Peyer's patch (tissue), 4 donors: ENCODE measurements around the gene KCNQ5. TPM values are rescaled to one million over a fixed set of nuclear protein-coding genes. Genes with fewer than 3 reads are reported as not detected.

ENCODE experiments used
- DNase-seq, 3 donors: peaks; one replicate each; pipeline ENCODE4 v3.0.0-alpha.2; 2017 to 2019
- H3K27ac ChIP-seq, 4 donors: fragments of 200-600 bp; sonication (generic); one replicate each; pipeline ENCODE4 v1.5.1; 2016 to 2019
- H3K27me3 ChIP-seq, 2 donors: fragments of 200-600 bp; sonication (generic); one replicate each; pipeline ENCODE4 v1.5.1; 2019
- H3K36me3 ChIP-seq, 3 donors: fragments of 200-600 bp; sonication (generic); one replicate each; pipeline ENCODE4 v1.5.1; 2016 to 2019
- H3K4me1 ChIP-seq, 4 donors: fragments of 200-600 bp; sonication (generic); one replicate each; pipeline ENCODE4 v1.5.1; 2016 to 2019
- H3K4me3 ChIP-seq, 4 donors: fragments of 200-600 bp; sonication (generic); 1 replicate in 3 of 4; 2 replicates in 1 of 4; pipeline ENCODE4 v1.5.1; 2016 to 2019; ENCODE audit warnings: mild to moderate bottlenecking in 1 of 4
- H3K9me3 ChIP-seq, 4 donors: fragments of 200-600 bp; sonication (generic); one replicate each; pipeline ENCODE4 v1.5.1; 2016 to 2019; ENCODE audit warnings: mild to moderate bottlenecking in 1 of 4
- CTCF ChIP-seq, 6 experiments: fragments of 450-650 bp in 4 of 6; fragments of 200-600 bp in 2 of 6; sonication (generic) in 1 of 6; IDR thresholded peaks; one replicate each; pipeline ENCODE4 v1.5.1; 2017 to 2019; ENCODE audit warnings: antibody characterized with exemption in 6 of 6, mild to moderate bottlenecking in 3 of 6, moderate library complexity in 1 of 6
- POLR2A ChIP-seq, 2 donors: fragments of 450-650 bp; IDR thresholded peaks; one replicate each; pipeline ENCODE4 v1.5.1; 2017; ENCODE audit warnings: antibody characterized with exemption in 2 of 2, mild to moderate bottlenecking in 2 of 2, moderate library complexity in 2 of 2
- total RNA-seq, 4 donors: library from RNA; depleted of rRNA; stranded (reverse); fragments of >200 nt; gene quantifications; one replicate each; pipeline ENCODE4 v1.1.0, GENCODE V29; 2016

KCNQ5 gene
- total RNA-seq, 4 donors from 2014 or later = 0.27 to 5.0 (median 0.38) TPM; not detected in 1

GRCh38 chr6:73123632-73124329 lies 501.9 kb downstream of the KCNQ5 start:
- no peaks in the 10 kb centered on the region for H3K4me1 ChIP-seq
- no peak overlapping the region for H3K4me3 ChIP-seq
- H3K36me3 ChIP-seq = no peaks in the 10 kb centered on the region
- no peak overlapping the region for H3K27ac ChIP-seq
- no peaks in the 10 kb centered on the region for H3K27me3 ChIP-seq
- TF ChIP-seq CTCF (IDR thresholded peaks at IDR 0.05) (no peak), POLR2A (IDR thresholded peaks at IDR 0.05) (no peak)
- H3K9me3 ChIP-seq = no peaks in the 10 kb centered on the region
- no peak for DNase-seq

GRCh38 chr6:73129653-73130443 lies 508.0 kb downstream of the KCNQ5 start:
- TF ChIP-seq POLR2A (IDR thresholded peaks at IDR 0.05) (no peak), CTCF (IDR thresholded peaks at IDR 0.05) (peak; percentile 61 to 87 (median 68))
- Histone ChIP-seq H3K27ac (no peak overlapping the region), H3K4me3 (no peak overlapping the region), H3K4me1 (no peaks in the 10 kb centered on the region), H3K27me3 (no peaks in the 10 kb centered on the region), H3K36me3 (no peaks in the 10 kb centered on the region), H3K9me3 (no peaks in the 10 kb centered on the region)
- peak; percentile 67 to 89 (median 78) for DNase-seq

GRCh38 chr6:73131706-73132105 lies 509.8 kb downstream of the KCNQ5 start:
- H3K27ac ChIP-seq = no peak overlapping the region
- no peaks in the 10 kb centered on the region for H3K27me3 ChIP-seq
- no peaks in the 10 kb centered on the region for H3K4me1 ChIP-seq
- H3K4me3 ChIP-seq = no peak overlapping the region
- no peaks in the 10 kb centered on the region for H3K9me3 ChIP-seq
- no peaks in the 10 kb centered on the region for H3K36me3 ChIP-seq
- no peak for DNase-seq
- TF ChIP-seq POLR2A (IDR thresholded peaks at IDR 0.05) = no peak
- no peak for TF ChIP-seq CTCF (IDR thresholded peaks at IDR 0.05)

GRCh38 chr6:73134588-73134987 lies 512.7 kb downstream of the KCNQ5 start:
- Histone ChIP-seq H3K36me3 (no peaks in the 10 kb centered on the region), H3K27ac (no peak overlapping the region), H3K4me1 (no peaks in the 10 kb centered on the region), H3K27me3 (no peaks in the 10 kb centered on the region), H3K9me3 (no peaks in the 10 kb centered on the region), H3K4me3 (no peak overlapping the region)
- no peak for TF ChIP-seq POLR2A (IDR thresholded peaks at IDR 0.05)
- peak in 2 of 3 donors; percentile 21 to 50 for DNase-seq

GRCh38 chr6:73139681-73140383 lies 518.0 kb downstream of the KCNQ5 start:
- DNase-seq = no peak
- H3K4me1 ChIP-seq = no peaks in the 10 kb centered on the region
- H3K27ac ChIP-seq = no peak overlapping the region
- TF ChIP-seq CTCF (IDR thresholded peaks at IDR 0.05) (no peak), POLR2A (IDR thresholded peaks at IDR 0.05) (no peak)
- H3K9me3 ChIP-seq = no peaks in the 10 kb centered on the region
- H3K36me3 ChIP-seq = no peaks in the 10 kb centered on the region
- H3K27me3 ChIP-seq = no peaks in the 10 kb centered on the region
- no peak overlapping the region for H3K4me3 ChIP-seq

- Histone ChIP-seq H3K36me3 (no peaks in the 10 kb centered on the region), H3K9me3 (no peaks in the 10 kb centered on the region), H3K4me3 (no peak overlapping the region), H3K27me3 (no peaks in the 10 kb centered on the region), H3K4me1 (no peaks in the 10 kb centered on the region), H3K27ac (no peak overlapping the region)
- TF ChIP-seq CTCF (IDR thresholded peaks at IDR 0.05) (no peak), POLR2A (IDR thresholded peaks at IDR 0.05) (no peak)
- DNase-seq = no peak
These were observed 521.7 kb downstream of the KCNQ5 start for GRCh38 chr6:73143551-73143950.
